ENCODE results near the gene DUSP2. TPM values are rescaled to one million over a fixed set of nuclear protein-coding genes. Genes with fewer than 3 reads are reported as not detected.
A peak's percentile ranks its signal among the peaks of the same experiment; 100 is the strongest.
"Not testable (repeated sequence)": the region's sequence is repeated elsewhere in the genome, so short reads cannot be mapped to it uniquely, and the experiment has no call there.

The DUSP2 gene
- total and polyA plus RNA-seq, 9 of the 15 experiments (the other 6 are each of a cell fraction or from before 2014, with no cell fraction given): 0.04 to 0.18 TPM; not detected in 7

- TF ChIP-seq CTCF (IDR thresholded peaks at IDR 0.05 in 2 of 3, conservative IDR thresholded peaks at IDR 0.05 in 1 of 3; ENCODE audit: insufficient read depth in 2 of 3, low read depth in 1 of 3, low read length in 3 of 3) (peak; percentile 73 to 76 (median 74)), BRD4 (IDR thresholded peaks at IDR 0.05) (no peak), CREM (IDR thresholded peaks at IDR 0.05; ENCODE audit: low read depth) (0 out of 2 replicates have a peak, but pooled peaks have one; percentile 31)
These were observed 2.8 kb downstream of the DUSP2 start (continued) for GRCh38 chr2:96142217-96143113.

DNA sequence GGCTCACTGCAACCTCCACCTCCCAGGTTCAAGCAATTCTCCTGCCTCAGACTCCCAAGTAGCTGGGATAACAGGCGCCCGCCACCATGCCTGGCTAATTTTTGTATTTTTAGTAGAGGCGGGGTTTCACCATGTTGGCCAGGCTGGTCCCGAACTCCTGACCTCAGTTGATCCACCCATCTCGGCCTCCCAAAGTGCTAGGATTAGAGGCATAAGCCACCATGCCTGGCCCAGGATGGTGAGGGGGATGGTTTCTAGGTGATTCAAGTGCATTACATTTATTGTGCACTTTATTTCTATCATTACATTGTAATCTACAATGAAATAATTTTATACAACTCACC lies 3.6 kb downstream of the DUSP2 start:
- H3K4me2 ChIP-seq (ENCODE audit: insufficient read depth, low read length); H4K20me1 ChIP-seq (replicated peaks; ENCODE audit: control insufficient read depth, insufficient read depth, low read length); H3K36me3 ChIP-seq (ENCODE audit: control insufficient read depth, insufficient read depth, low read length); intact Hi-C loops (cut with micrococcal nuclease); DNase-seq (ENCODE audit: extremely low read depth in 1 of 4, low spot score in 3 of 4); H3K9me1 ChIP-seq (ENCODE audit: control insufficient read depth, insufficient read depth, low read length); H2AFZ ChIP-seq (ENCODE audit: low read depth, low read length); H3K27ac ChIP-seq (ENCODE audit: extremely low read depth, low read depth, low read length); H3K79me2 ChIP-seq (ENCODE audit: control insufficient read depth, insufficient read depth, low read length); H3K9me3 ChIP-seq (replicated peaks; ENCODE audit: control insufficient read depth, insufficient read depth, low read depth, low read length); H3K4me3 ChIP-seq; ATAC-seq; BruUV-seq (replicated peaks); H3K9ac ChIP-seq (ENCODE audit: insufficient read depth in 1 of 2, low read depth in 2 of 2, low read length in 2 of 2); FAIRE-seq; in situ Hi-C loops (cut with MboI): not testable (repeated sequence)
- Histone ChIP-seq H3K27me3 (ENCODE audit: control insufficient read depth in 2 of 2, insufficient read depth in 2 of 2, low read length in 2 of 2) (peaks cover 6 to 26% of the 10 kb centered on the region in 2 experiments; a peak in 4 of 5 replicates), H3K4me1 (replicated peaks in 1 of 2; ENCODE audit: control insufficient read depth in 2 of 2, insufficient read depth in 2 of 2, low read length in 2 of 2) (peaks cover 10 to 25% of the 10 kb centered on the region in 2 experiments)
- 40% methylated on average over 5 of the region's 5 CpGs for WGBS (ENCODE audit: insufficient coverage, low coverage, missing lambda C conversion rate)
- POLR2A ChIA-PET: interaction anchor here (0.6 kb wide), 2 partner anchors 10 to 12 kb away, joined by 3 to 4 read pairs; no protein-coding TSS in a partner anchor
- CTCF ChIA-PET (ENCODE audit: low intra/inter-chr PET ratio): interaction anchor here (0.8 kb wide), 1 partner anchor 125 kb away, joined by 3 read pairs; the partner anchor contains the start of gene CIAO1

All from K562 (cell line).